NCI-H524 (cell line): ENCODE measurements around the gene RERE.

Experiments
- DNase-seq, 2 experiments: peaks; one replicate each; lab custom pipeline; 2025; lab: John Stamatoyannopoulos, UW

Gene RERE

GRCh38 chr1:8687538-8687937 is 129.9 kb downstream of the RERE start:
- peak; percentile 37 to 73 for DNase-seq

- DNase-seq, result peak; percentile 52 to 83
Measured at GRCh38 chr1:8687039-8687438, 130.4 kb downstream of the RERE start.

- DNase-seq, result no peak
Measured at GRCh38 chr1:8685463-8685862, 132.0 kb downstream of the RERE start.

- DNase-seq, result no peak
Measured at GRCh38 chr1:8684590-8684989, 132.8 kb downstream of the RERE start.

GRCh38 chr1:8682573-8682972 is 134.9 kb downstream of the RERE start:
- no peak for DNase-seq

GRCh38 chr1:8681911-8682310 is 135.5 kb downstream of the RERE start:
- peak in 1 of 2 experiments; percentile 25 for DNase-seq

- DNase-seq, result no peak
Measured at GRCh38 chr1:8680664-8681650, 136.5 kb downstream of the RERE start.

GRCh38 chr1:8679929-8680663 is 137.3 kb downstream of the RERE start:
- DNase-seq, result no peak

GRCh38 chr1:8679395-8679800 is 138.0 kb downstream of the RERE start:
- peak in 1 of 2 experiments; percentile 32 for DNase-seq

- DNase-seq, result no peak
Measured at GRCh38 chr1:8678673-8679394, 138.6 kb downstream of the RERE start.

- no peak for DNase-seq
Measured at GRCh38 chr1:8677782-8678181, 139.7 kb downstream of the RERE start.

GRCh38 chr1:8676813-8677212 is 140.6 kb downstream of the RERE start:
- DNase-seq, result no peak

- peak in 1 of 2 experiments; percentile 63 for DNase-seq
Measured at GRCh38 chr1:8676072-8676471, 141.4 kb downstream of the RERE start.

GRCh38 chr1:8674912-8675311 is 142.5 kb downstream of the RERE start:
- DNase-seq, result no peak

- no peak for DNase-seq
Measured at GRCh38 chr1:8674481-8674880, 143.0 kb downstream of the RERE start.

GRCh38 chr1:8671306-8671917 is 146.0 kb downstream of the RERE start:
- DNase-seq, result peak; percentile 24 to 69

GRCh38 chr1:8670371-8670818 is 147.0 kb downstream of the RERE start:
- no peak for DNase-seq

- DNase-seq, result no peak
Measured at GRCh38 chr1:8669606-8670335, 147.7 kb downstream of the RERE start.

GRCh38 chr1:8667869-8668594 is 149.4 kb downstream of the RERE start:
- DNase-seq, result no peak
